ENCODE data around the gene TMEM132C.

Gene TMEM132C

GRCh38 chr12:128509170-128509569 lies 242.2 kb downstream of the TMEM132C start:
- DNase-seq, result no peak

- DNase-seq, result no peak
These were observed 243.5 kb downstream of the TMEM132C start for GRCh38 chr12:128510511-128510910.

GRCh38 chr12:128513331-128513730 lies 246.4 kb downstream of the TMEM132C start:
- DNase-seq, result peak; percentile 9

GRCh38 chr12:128513831-128514230 lies 246.9 kb downstream of the TMEM132C start:
- DNase-seq, result no peak

- no peak for DNase-seq
These were observed 251.7 kb downstream of the TMEM132C start for GRCh38 chr12:128518644-128519043.

- no peak for DNase-seq
These were observed 252.5 kb downstream of the TMEM132C start for GRCh38 chr12:128519426-128519825.

- DNase-seq, result no peak
These were observed 255.0 kb downstream of the TMEM132C start for GRCh38 chr12:128521981-128522380.

GRCh38 chr12:128524439-128524838 lies 257.5 kb downstream of the TMEM132C start:
- DNase-seq, result no peak

- DNase-seq, result no peak
These were observed 264.2 kb downstream of the TMEM132C start for GRCh38 chr12:128531170-128531569.

GRCh38 chr12:128534906-128535305 lies 267.9 kb downstream of the TMEM132C start:
- no peak for DNase-seq

GRCh38 chr12:128536810-128537209 lies 269.8 kb downstream of the TMEM132C start:
- DNase-seq, result no peak

GRCh38 chr12:128537668-128538067 lies 270.7 kb downstream of the TMEM132C start:
- DNase-seq, result no peak

GRCh38 chr12:128542844-128543243 lies 275.9 kb downstream of the TMEM132C start:
- DNase-seq, result no peak

- no peak for DNase-seq
These were observed 276.5 kb downstream of the TMEM132C start for GRCh38 chr12:128543460-128543859.

GRCh38 chr12:128543971-128544370 lies 277.0 kb downstream of the TMEM132C start:
- DNase-seq, result no peak

- no peak for DNase-seq
These were observed 282.0 kb downstream of the TMEM132C start for GRCh38 chr12:128548949-128549348.

- DNase-seq, result peak; percentile 87
These were observed 282.7 kb downstream of the TMEM132C start for GRCh38 chr12:128549601-128550218.

GRCh38 chr12:128551266-128551665 lies 284.3 kb downstream of the TMEM132C start:
- peak; percentile 88 for DNase-seq

GRCh38 chr12:128554546-128555304 lies 287.8 kb downstream of the TMEM132C start:
- peak; percentile 63 for DNase-seq

GRCh38 chr12:128557231-128557630 lies 290.3 kb downstream of the TMEM132C start:
- DNase-seq, result no peak

GRCh38 chr12:128564956-128565355 lies 298.0 kb downstream of the TMEM132C start:
- no peak for DNase-seq

- no peak for DNase-seq
These were observed 300.8 kb downstream of the TMEM132C start for GRCh38 chr12:128567730-128568129.

- DNase-seq, result no peak
These were observed 303.5 kb downstream of the TMEM132C start for GRCh38 chr12:128570191-128571065.

All from NCI-H524 treated with DMSO at 0.1 percent for 48 hours (cell line).